Endometrial microvascular endothelial cells (primary cell): ENCODE results near the gene PTPRF. TPM values are rescaled to one million over a fixed set of nuclear protein-coding genes. Genes with fewer than 3 reads are reported as not detected.
"Not testable (repeated sequence)": the region's sequence is repeated elsewhere in the genome, so short reads cannot be mapped to it uniquely, and the experiment has no call there.

Experiments
- in situ Hi-C: cut with HindIII; loops from 2 replicates; pipeline ENCODE4 v1.10.0; 2017; ENCODE audit warnings: low sequenced_read_pairs, low pct_unique_long_range_greater_than_20kb; ENCODE audit errors: inconsistent ontology term
- total RNA-seq: library from RNA; depleted of rRNA; stranded (reverse); fragments of >200 nt; gene quantifications from one replicate; pipeline ENCODE4 v1.2.3, GENCODE V29; 2015; ENCODE audit errors: inconsistent ontology term

Gene PTPRF
- 75.3 TPM for total RNA-seq

DNA sequence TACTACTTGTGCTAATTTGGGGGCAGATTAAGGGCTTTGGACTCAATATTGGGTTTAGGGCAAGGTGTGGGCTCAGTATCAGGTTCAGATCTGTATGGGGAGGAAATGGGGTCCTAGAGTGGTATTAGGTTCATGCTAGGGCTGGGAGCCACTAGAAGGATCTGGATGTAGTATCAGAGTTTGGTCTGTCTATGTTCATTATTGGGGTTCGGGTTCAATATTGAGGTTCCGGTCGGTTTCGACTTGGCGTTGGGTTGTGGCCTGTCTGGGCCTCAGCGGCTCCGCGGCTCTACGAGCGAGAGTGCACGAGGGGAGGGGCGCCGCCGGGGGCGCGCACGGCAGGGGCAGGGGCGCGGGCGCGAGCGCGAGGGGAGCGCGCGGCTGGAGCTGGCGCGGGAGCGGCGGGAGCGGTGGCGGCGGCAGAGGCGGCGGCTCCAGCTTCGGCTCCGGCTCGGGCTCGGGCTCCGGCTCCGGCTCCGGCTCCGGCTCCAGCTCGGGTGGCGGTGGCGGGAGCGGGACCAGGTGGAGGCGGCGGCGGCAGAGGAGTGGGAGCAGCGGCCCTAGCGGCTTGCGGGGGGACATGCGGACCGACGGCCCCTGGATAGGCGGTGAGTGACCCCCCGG, at the start of gene PTPRF:
PTPRF (plus strand) TSS at position 401 of the 624 bp plus-strand sequence. CDS start 14,193 bp downstream, outside the sequence.
- in situ Hi-C loops, result no loop called here

DNA sequence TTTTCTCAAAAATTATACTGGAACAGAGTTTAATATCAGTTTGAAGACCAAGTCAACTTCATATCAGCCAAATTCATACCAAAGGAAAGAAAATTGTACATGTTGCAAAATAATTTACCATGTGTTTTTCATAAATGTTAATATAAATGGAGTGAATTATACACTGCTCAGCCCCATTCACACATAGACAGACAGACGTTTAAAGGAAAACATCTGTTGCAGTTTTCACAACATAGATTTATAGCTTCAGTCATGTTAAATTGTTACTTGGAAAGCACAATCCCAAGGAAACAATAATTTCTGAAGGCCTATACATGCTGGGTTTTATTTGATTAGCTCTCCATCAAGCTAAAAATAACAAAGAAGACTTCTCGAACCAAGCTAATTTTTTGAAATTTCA, 49.2 kb upstream of the PTPRF start:
- in situ Hi-C loops, result no loop called here

DNA sequence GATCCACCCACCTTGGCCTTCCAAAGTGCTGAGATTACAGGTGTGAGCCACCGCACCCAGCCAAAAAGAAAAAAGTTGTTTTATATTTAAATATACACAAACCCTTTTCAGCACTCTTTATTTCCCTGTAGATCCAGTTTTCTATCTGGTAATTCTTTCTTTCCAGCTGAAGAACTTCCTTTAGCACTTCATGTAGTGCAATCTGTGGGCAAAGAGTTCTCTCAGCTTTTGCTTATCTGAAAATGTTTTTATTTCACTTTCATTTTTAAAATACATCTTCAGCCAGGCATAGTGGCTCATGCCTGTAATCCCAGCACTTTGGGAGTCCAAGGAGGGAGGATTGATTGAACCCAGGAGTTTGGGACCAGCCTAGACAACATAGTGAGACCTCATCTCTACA, 48.5 kb upstream of the PTPRF start:
- in situ Hi-C loops, result no loop called here

DNA sequence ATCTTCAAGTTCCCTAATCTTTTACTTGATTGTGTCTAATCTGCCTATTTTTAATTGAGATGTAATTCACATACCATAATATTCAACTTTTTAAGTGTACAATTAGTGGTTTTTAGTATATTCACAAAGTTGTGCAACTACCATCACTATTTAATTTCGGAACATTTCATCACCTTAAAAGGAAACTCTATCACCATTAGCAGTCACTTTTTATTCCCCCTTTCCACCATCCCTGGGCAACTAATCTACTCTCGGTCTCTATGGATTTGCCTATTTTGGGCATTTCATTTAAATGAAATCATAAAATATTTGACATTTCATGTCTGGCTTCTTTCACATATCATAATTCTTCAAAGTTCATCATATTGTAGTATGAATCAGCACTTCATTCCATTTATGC, 46.3 kb upstream of the PTPRF start:
- in situ Hi-C loops, result no loop called here

DNA sequence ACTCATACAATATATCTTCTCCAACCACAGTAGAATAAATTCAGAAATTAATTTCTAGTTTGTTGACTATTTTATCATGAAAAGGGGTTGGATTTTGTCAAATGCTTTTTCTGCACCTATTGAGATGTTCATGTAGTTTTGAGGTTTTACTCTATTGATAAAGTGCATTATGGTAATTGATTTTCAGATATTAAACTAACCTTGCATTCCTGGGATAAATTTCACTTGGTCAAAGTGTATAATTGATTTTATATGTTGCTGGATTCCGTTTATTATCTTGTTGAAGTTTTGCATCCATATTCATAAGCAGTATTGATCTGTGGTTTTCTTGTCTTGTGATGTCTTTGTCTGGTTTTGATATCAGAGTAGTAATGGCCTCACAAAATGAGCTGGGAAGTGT, 42.5 kb upstream of the PTPRF start:
- in situ Hi-C loops, result no loop called here

DNA sequence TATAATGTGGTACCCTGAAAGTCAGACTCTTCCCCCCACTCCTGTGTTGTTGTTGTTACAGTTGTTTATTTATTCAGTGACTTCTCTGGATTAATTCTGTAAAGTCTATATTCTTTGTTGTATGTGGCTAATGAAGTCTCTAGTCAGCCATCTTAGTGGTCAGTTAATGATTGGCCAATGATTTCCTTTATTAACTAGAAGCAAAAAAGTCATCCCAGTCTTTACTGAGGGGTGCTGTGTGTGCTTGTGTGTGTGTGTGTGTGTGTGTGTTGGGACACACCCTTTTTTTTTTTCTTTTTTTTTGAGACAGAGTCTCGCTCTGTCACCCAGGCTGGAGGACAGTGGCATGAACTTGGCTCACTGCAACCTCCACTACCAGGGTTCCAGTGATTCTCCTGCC, 39.6 kb upstream of the PTPRF start:
- in situ Hi-C loops, result no loop called here

DNA sequence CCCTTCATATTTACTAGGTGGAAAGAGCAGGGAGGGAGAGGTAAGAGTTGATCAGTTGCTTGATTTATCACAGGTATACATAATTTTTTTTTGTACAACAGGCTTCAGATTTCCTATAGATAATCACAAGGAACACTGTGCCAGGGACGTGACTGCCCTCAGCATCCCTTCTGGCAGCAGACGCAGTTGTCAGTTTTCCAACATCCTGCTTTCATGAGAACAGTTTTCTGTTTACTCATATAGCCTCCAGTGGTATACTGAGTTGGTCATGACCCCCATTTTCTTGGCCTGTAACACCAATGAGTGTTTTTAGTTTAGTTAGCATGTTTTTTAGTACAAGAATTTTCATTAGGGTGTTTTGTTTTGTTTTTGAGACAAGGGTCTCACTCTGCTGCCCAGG, 37.9 kb upstream of the PTPRF start:
- in situ Hi-C loops, result no loop called here

DNA sequence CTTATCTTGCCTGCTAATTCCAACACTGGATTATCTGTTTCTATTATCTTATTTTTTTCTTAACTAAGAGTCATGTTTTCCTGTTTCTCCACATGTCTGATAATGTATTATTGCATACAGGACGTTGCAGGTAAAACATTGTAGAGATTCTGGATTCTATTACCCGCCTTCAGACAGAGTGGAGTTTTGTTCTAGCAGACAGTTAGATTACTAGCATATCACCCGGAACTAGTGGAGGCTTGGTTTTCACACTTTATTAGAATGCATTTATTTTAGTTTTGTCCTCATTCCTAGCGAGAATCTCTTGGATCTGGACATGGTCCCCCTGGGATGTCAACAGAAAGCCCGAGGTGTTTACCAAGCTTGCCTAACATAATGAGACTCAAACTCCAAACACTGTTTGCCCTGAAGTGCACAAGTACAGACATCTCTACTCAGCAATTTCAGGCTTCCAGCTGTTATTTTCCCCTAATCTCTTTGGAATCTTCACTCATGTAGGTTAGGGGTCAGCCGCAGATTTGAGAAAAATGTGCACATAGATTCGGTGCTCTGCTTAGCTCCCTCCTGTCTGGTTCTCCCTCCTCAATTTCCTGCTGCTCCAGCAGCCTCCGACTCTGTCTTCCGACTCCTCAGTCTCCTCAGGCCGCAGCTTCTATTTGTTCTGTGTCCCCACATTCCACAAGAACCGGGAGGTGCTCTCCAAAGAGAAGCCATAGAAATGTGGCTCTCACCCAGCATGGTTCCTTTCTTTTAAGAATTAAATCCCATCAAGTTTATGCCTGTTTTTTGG, 36.8 kb upstream of the PTPRF start:
- in situ Hi-C loops, result no loop called here

DNA sequence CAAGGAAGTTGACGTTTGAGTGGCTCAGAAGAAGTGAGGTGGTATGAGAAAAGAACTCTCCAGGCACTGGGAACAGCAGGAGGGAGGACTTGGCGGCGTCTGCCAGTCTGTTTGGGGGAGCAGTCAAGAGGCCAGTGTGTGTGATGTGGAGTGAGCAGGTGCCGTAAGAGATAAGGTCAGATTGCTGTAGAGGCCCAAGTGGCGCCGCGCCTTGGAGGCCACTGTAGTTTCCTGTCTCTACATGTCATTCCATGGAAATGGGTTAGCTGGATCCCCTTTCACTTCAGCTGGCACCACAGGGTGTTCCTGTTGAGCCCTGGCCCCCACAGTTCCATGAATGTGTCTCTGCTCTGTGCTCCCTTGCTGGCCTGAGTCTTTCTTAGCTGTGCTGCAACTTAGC, 35.5 kb upstream of the PTPRF start:
- in situ Hi-C loops, result no loop called here

DNA sequence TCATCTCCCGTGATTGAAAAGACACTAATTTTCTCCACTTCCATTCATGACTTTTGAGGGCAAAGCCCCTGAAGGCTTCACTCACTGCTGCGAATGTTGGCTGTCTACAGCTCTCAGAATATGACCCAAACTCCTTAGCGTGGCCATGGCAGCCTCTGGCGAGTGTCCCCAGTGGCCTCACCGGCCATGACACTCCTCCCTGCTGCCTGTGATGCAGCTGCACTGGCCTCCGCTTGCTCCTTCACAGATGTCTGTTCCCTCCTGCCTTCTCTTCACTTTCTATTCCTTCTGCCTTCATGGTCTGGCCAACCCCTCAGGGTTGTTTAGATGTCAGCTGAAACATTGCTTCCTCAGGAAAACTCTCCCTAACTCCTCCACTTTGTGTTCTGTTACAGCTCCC, 30.8 kb upstream of the PTPRF start:
- in situ Hi-C loops, result no loop called here

DNA sequence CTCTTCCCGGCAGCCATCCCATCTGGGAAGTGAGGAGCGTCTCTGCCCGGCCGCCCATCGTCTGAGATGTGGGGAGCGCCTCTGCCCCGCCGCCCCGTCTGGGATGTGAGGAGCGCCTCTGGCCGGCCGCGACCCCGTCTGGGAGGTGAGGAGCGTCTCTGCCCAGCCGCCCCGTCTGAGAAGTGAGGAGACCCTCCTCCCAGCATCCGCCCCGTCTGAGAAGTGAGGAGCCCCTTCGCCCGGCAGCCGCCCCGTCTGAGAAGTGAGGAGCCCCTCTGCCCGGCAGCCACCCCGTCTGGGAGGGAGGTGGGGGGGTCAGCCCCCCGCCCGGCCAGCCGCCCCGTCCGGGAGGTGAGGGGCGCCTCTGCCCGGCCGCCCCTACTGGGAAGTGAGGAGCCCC, 28.9 kb upstream of the PTPRF start:
- in situ Hi-C loops, result not testable (repeated sequence)

DNA sequence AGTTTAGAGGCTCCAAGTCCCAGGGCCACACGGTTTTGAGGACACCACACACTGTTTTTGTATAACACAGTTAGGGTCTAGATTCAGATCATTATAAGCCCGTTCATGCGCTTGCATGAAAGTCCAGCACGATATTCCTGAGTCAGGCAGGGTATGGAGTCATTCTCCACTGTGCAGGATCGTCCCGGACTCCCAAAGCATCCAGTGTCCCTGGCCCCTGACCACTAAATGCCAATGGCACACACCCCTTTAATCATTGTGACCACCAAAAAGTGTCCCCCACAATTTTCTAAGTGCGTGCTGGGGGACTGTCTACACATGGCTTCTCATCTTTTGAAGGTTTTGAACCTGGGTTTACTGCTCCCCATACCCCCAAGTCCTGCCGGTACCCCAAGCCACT, 27.1 kb upstream of the PTPRF start:
- in situ Hi-C loops, result no loop called here

DNA sequence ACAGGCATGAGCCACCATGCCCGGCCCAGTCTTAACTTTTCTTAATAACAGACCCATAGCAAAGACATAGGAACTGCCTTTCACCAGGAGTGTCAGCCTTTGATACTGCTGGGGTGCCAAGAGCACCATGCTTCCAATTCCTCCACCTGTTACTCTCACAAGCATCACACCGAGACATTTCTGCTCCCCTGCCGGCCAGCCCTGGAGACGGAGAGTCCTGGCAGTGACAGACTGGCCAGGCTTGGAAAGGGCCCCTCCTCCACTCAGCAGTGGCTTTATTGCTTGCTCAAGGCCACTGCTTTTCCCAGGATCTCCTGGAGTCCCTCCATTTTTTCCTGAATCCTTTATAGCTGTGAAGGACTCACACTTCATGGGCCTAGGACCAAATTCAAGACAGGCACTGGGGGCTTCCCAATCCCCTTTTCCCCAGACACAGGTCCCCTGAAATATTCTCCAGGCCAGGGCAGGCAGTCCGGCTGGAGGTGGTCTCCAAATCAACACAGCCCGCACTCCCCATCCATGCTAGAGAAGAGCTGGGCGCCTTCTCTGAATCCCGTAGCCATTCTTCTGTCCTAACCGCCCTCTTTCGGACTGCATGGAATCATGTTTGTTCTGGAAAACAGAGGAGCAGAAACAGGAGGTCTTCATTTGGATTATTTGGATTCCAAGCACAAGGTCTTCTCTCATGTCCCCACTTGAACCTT, 25.5 kb upstream of the PTPRF start:
- in situ Hi-C loops, result no loop called here

DNA sequence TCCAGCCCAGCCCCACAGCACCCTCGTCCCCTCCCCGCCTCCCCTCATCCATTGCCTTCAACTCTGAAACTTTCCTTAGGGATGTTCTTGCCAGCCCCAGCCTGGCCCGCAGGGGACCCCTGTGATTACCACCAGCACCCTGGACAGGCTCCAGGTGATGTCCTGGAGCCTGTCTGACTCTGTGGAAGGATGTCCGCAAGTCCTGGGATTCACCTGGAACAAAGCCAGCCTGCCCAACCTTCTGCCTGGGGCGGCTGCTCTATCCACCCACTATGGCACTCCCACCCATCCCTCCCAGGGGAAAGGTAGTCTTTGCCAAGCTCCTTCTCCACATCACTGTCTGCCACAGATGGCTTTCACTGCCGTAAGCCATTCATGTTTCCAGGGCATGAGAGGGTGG, 24.4 kb upstream of the PTPRF start:
- in situ Hi-C loops, result no loop called here

DNA sequence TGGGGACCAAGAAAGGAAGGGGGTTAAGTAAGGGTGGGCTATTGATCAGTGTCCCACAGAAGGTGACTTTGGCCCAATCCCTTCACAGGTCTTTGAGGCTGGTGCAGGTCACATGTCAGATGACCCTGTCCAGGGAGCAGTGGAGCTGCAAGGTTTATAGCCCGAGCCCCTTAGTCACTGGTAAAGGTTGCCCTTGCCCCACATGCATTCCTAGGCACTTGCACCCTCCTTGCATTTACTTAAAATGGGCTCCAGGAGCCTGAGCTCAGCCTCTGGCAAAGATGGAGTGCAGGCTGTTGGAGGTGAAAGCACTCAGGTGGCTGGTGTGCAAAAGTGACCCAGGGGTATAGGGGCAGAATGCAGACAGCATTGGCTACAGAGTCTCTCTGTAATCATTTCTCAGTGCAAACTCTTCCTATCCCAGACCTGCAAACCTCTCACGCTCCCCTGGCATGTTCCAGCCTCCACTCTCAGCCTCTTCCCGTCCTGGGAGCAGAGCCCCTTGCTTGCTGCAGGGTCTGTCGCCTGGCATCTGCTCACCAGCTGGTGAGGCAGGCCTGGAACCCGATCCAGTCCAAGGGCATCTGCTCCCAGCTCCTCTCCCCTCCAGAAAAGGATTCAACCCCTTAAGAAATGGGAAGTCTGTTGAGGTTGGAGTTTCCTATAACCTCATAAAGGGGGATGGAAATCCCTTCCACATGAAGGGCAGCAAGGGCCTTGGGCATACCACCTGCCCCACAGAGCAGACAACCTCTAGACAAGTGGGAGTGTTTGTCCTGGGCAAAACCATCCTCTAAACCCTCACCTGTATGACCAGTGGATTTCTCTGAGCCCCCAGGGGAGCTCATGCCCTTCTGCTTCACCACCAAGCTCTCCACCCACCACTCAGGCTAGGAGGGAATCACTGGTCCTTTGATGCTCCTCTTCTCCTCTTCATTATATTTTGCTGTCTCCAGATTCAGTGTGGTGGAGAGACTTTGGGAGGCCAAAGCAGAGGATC, 23.1 kb upstream of the PTPRF start:
- in situ Hi-C loops, result no loop called here

DNA sequence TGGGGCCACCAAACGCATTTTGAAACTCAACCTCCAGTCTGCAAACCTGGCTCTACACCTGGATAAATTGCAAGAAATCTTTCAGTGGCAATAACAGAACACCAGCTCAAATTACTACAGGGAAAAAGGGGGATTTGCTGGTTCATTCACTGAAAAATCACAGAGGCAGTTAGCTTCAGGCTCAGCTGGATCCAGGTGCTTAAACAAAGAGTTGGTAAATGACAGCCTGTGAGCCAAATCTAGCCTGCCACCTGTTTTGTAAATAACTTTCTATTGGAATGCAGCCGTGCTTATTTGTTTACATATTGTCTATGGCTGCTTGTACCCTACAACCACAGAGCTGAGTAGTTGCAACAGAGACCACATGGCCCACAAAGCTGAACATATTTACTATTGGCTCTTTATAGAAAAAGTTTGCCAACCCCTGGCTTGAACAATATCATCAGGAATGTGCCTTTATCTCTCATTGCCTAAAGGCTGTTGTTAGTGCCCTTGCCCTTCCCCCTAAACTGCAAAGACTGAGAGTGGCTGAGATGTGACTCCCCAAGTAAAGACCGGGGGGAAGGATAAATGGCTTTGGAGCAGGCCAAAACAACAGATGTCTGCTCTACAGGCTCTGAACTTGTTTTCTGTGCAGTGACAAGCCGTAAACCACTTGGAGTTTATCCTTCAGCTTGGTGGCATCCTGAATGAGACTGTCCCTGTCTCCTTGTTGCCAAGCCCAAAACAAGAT, 21.5 kb upstream of the PTPRF start:
- in situ Hi-C loops, result no loop called here

DNA sequence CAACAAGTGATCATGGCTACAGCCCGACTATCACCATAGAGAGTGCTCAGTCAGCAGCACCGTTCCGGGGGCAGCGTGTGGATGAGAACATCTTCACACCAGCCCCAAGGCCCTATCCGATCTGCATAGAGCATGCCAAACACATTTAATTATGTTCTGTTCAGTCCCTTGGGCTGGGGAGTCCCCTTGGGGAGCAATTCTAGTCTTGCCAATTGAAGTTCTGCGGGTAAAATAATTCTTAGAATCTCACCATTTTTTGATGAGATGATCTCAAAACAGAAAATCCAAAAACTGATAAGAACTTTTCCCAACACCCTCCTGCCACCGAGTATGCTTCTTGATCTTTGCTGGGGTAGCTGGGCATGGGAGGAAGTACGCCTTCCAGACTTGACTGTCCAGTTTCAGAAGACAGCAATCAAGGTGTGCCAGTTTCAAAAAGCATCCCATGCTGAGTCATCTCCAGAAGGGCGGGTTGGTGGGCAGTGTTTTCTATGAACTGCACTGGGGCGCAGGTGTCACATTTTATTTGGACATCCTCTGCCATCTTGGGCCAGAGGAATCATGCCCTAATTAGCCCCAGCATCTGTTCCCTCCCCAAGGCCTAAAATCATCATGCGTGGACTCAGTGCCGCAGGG, 20.8 kb upstream of the PTPRF start:
- in situ Hi-C loops, result no loop called here

DNA sequence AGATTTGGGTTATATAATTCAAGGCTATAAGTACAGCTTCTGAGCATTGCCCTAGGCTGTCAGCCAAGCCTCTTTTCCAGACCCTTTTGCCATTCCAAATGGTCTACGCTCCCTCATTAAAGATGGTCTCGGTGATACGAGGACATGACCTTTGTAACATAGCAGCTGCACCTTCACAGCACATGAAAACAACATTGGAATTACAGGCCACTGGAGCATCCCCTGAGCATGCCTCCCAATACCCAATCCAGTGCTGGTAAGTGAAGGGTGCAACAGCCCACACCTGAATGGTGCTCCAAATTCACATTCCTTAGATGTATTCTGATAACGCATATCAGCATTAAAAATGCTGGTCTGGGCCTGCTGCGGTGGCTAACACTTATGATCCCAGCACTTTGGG, 20.1 kb upstream of the PTPRF start:
- in situ Hi-C loops, result no loop called here
